HepG2 (cell line): ENCODE data around the gene THOC7. TPM values are rescaled to one million over a fixed set of nuclear protein-coding genes. Genes with fewer than 3 reads are reported as not detected.

Source experiments
- ELF4 ChIP-seq: sonication (generic); formaldehyde crosslinking; IDR thresholded peaks from 2 replicates; pipeline ENCODE4 v1.5.0; 2020; ENCODE audit warnings: missing genetic modification reagents, mild to moderate bottlenecking, moderate library complexity, borderline replicate concordance
- FOSL1 ChIP-seq: sonication (generic); formaldehyde crosslinking; IDR thresholded peaks from 2 replicates; pipeline ENCODE4 v1.9.0; 2021; ENCODE audit warnings: missing genetic modification reagents, borderline replicate concordance
- FOXA3 ChIP-seq: IDR thresholded peaks from 2 replicates; pipeline ENCODE4 v1.6.1; 2016; ENCODE audit warnings: missing genetic modification reagents, missing compliant biosample characterization
- HMG20A ChIP-seq: IDR thresholded peaks from 2 replicates; pipeline ENCODE4 v1.6.1; 2016; ENCODE audit warnings: borderline replicate concordance
- HNF4G ChIP-seq, 2 experiments: sonication (generic) in 1 of 2; formaldehyde crosslinking in 1 of 2; IDR thresholded peaks; 2 replicates each; pipeline versions ENCODE4 v1.4.0 to v1.6.1; 2011 to 2020; ENCODE audit warnings: borderline replicate concordance in 2 of 2, low read depth in 2 of 2, mild to moderate bottlenecking in 2 of 2, low read length in 1 of 2, missing genetic modification reagents in 1 of 2, moderate library complexity in 1 of 2
- JUNB ChIP-seq: sonication (generic); formaldehyde crosslinking; IDR thresholded peaks from 2 replicates; pipeline ENCODE4 v1.8.0; 2022; ENCODE audit warnings: missing genetic modification reagents, mild to moderate bottlenecking, borderline replicate concordance
- POGZ ChIP-seq: sonication (generic); formaldehyde crosslinking; IDR thresholded peaks from 2 replicates; pipeline ENCODE4 v1.4.0; 2020; ENCODE audit warnings: mild to moderate bottlenecking, missing genetic modification reagents
- PTBP1 ChIP-seq: fragments of 200-400 bp; formaldehyde crosslinking; IDR thresholded peaks from 2 replicates; pipeline ENCODE4 v1.6.1; 2018; ENCODE audit warnings: low read length, low read depth; ENCODE audit not compliant: poor library complexity, severe bottlenecking
- RARA ChIP-seq: IDR thresholded peaks from 2 replicates; pipeline ENCODE4 v1.6.1; 2016; ENCODE audit warnings: missing genetic modification reagents, missing compliant biosample characterization
- SALL1 ChIP-seq: sonication (generic); formaldehyde crosslinking; IDR thresholded peaks from 2 replicates; pipeline ENCODE4 v1.8.0; 2022; ENCODE audit warnings: mild to moderate bottlenecking, missing genetic modification reagents
- SALL2 ChIP-seq: sonication (generic); formaldehyde crosslinking; IDR thresholded peaks from 2 replicates; pipeline ENCODE4 v1.8.1; 2023; ENCODE audit warnings: mild to moderate bottlenecking, missing genetic modification reagents, inconsistent platforms
- SAP130 ChIP-seq: IDR thresholded peaks from 2 replicates; pipeline ENCODE4 v1.6.1; 2016; ENCODE audit warnings: low read depth
- ZNF329 ChIP-seq: sonication (generic); formaldehyde crosslinking; IDR thresholded peaks from 2 replicates; pipeline ENCODE4 v1.9.0; 2021; ENCODE audit warnings: low read depth, mild to moderate bottlenecking, missing genetic modification reagents
- ZNF644 ChIP-seq: IDR thresholded peaks from 2 replicates; pipeline ENCODE4 v1.6.1; 2016; ENCODE audit warnings: low read depth
- polyA plus RNA-seq, 8 experiments: library from polyadenylated mRNA; depleted of rRNA in 3 of 8; stranded (reverse) in 7 of 8; unstranded in 1 of 8; fragments of >200 nt; fragmentation: Illumina TruSeq in 4 of 8; extraction: Trizol in 4 of 8; gene quantifications; 2 replicates each; pipeline versions ENCODE4 v1.2.1 to v1.2.3, GENCODE V29; 2011 to 2016; ENCODE audit warnings: low read depth in 4 of 8, missing spikeins in 1 of 8, mixed read lengths in 1 of 8; ENCODE audit not compliant: insufficient read depth in 1 of 8
- total RNA-seq, 5 experiments: library from RNA; depleted of rRNA; stranded (reverse); fragments of >200 nt; fragmentation: Illumina TruSeq; extraction: Trizol; gene quantifications; 2 replicates each; pipeline ENCODE4 v1.2.3, GENCODE V29; 2016; ENCODE audit warnings: low read depth in 1 of 5
- TF ChIP-seq, protein P1 (sequence below): sonication (generic); formaldehyde crosslinking; IDR thresholded peaks from 2 replicates; pipeline ENCODE4 v1.4.0; 2020; ENCODE audit warnings: missing genetic modification reagents
- TF ChIP-seq, protein P2 (sequence below): sonication (generic); formaldehyde crosslinking; IDR thresholded peaks from 2 replicates; pipeline ENCODE4 v1.4.0; 2020; ENCODE audit warnings: missing genetic modification reagents
- TF ChIP-seq, protein P3 (sequence below): sonication (generic); formaldehyde crosslinking; IDR thresholded peaks from 2 replicates; pipeline ENCODE4 v1.8.1; 2023; ENCODE audit warnings: missing genetic modification reagents, mild to moderate bottlenecking, borderline replicate concordance
- TF ChIP-seq, protein P4 (sequence below): sonication (generic); formaldehyde crosslinking; IDR thresholded peaks from 2 replicates; pipeline ENCODE4 v1.5.1; 2020; ENCODE audit warnings: mild to moderate bottlenecking, missing genetic modification reagents, borderline replicate concordance

Gene THOC7
- total and polyA plus RNA-seq, 2 of the 13 experiments (the other 11 are each of a cell fraction or from before 2014, with no cell fraction given), result 32.8 to 63.5 TPM

DNA sequence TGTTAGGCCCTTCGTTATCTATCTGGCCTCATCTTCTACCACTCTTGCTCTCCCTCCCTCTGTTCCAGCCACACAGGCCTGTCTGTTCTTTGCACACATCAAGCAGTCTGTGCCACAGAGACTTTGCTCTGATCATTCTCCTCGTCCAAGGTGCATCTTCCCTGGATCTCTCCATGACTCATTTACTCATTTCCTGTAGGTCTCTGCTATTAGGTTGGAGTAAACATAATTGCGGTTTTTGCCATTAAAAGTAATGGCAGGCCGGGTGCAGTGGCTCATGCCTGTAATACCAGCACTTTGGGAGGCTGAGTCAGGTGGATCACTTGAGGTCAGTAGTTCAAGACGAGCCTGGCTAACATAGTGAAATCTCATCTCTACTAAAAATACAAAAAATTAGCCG is 54.0 kb downstream of the THOC7 start (continued):
- TF ChIP-seq, protein P1, sequence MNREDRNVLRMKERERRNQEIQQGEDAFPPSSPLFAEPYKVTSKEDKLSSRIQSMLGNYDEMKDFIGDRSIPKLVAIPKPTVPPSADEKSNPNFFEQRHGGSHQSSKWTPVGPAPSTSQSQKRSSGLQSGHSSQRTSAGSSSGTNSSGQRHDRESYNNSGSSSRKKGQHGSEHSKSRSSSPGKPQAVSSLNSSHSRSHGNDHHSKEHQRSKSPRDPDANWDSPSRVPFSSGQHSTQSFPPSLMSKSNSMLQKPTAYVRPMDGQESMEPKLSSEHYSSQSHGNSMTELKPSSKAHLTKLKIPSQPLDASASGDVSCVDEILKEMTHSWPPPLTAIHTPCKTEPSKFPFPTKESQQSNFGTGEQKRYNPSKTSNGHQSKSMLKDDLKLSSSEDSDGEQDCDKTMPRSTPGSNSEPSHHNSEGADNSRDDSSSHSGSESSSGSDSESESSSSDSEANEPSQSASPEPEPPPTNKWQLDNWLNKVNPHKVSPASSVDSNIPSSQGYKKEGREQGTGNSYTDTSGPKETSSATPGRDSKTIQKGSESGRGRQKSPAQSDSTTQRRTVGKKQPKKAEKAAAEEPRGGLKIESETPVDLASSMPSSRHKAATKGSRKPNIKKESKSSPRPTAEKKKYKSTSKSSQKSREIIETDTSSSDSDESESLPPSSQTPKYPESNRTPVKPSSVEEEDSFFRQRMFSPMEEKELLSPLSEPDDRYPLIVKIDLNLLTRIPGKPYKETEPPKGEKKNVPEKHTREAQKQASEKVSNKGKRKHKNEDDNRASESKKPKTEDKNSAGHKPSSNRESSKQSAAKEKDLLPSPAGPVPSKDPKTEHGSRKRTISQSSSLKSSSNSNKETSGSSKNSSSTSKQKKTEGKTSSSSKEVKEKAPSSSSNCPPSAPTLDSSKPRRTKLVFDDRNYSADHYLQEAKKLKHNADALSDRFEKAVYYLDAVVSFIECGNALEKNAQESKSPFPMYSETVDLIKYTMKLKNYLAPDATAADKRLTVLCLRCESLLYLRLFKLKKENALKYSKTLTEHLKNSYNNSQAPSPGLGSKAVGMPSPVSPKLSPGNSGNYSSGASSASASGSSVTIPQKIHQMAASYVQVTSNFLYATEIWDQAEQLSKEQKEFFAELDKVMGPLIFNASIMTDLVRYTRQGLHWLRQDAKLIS, result no peak
- TF ChIP-seq RARA (CRISPR knock-in tag), result peak; percentile 75
- TF ChIP-seq HMG20A, result peak; percentile 70; the same call in 1 of the 2 replicates
- peak; percentile 64; the same call in 1 of the 2 replicates for TF ChIP-seq FOSL1 (CRISPR knock-in tag)
- TF ChIP-seq SALL2 (CRISPR knock-in tag), result no peak
- TF ChIP-seq, protein P2, sequence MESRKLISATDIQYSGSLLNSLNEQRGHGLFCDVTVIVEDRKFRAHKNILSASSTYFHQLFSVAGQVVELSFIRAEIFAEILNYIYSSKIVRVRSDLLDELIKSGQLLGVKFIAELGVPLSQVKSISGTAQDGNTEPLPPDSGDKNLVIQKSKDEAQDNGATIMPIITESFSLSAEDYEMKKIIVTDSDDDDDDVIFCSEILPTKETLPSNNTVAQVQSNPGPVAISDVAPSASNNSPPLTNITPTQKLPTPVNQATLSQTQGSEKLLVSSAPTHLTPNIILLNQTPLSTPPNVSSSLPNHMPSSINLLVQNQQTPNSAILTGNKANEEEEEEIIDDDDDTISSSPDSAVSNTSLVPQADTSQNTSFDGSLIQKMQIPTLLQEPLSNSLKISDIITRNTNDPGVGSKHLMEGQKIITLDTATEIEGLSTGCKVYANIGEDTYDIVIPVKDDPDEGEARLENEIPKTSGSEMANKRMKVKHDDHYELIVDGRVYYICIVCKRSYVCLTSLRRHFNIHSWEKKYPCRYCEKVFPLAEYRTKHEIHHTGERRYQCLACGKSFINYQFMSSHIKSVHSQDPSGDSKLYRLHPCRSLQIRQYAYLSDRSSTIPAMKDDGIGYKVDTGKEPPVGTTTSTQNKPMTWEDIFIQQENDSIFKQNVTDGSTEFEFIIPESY, result no peak
- no peak for TF ChIP-seq ZNF329 (CRISPR knock-in tag)
- TF ChIP-seq, protein P3, sequence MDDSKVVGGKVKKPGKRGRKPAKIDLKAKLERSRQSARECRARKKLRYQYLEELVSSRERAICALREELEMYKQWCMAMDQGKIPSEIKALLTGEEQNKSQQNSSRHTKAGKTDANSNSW (CRISPR knock-in tag), result no peak
- TF ChIP-seq POGZ (CRISPR knock-in tag), result peak; percentile 61; the same call in 1 of the 2 replicates
- 0 out of 2 replicates have a peak, but pooled peaks have one; percentile 40 for TF ChIP-seq SAP130 (CRISPR knock-in tag)
- peak; percentile 41 for TF ChIP-seq SALL1 (CRISPR knock-in tag)
- TF ChIP-seq ELF4 (CRISPR knock-in tag), result no peak
- peak; percentile 47; the same call in 1 of the 2 replicates for TF ChIP-seq JUNB (CRISPR knock-in tag)
- peak; percentile 86 for TF ChIP-seq ZNF644 (CRISPR knock-in tag)
- TF ChIP-seq, protein P4, sequence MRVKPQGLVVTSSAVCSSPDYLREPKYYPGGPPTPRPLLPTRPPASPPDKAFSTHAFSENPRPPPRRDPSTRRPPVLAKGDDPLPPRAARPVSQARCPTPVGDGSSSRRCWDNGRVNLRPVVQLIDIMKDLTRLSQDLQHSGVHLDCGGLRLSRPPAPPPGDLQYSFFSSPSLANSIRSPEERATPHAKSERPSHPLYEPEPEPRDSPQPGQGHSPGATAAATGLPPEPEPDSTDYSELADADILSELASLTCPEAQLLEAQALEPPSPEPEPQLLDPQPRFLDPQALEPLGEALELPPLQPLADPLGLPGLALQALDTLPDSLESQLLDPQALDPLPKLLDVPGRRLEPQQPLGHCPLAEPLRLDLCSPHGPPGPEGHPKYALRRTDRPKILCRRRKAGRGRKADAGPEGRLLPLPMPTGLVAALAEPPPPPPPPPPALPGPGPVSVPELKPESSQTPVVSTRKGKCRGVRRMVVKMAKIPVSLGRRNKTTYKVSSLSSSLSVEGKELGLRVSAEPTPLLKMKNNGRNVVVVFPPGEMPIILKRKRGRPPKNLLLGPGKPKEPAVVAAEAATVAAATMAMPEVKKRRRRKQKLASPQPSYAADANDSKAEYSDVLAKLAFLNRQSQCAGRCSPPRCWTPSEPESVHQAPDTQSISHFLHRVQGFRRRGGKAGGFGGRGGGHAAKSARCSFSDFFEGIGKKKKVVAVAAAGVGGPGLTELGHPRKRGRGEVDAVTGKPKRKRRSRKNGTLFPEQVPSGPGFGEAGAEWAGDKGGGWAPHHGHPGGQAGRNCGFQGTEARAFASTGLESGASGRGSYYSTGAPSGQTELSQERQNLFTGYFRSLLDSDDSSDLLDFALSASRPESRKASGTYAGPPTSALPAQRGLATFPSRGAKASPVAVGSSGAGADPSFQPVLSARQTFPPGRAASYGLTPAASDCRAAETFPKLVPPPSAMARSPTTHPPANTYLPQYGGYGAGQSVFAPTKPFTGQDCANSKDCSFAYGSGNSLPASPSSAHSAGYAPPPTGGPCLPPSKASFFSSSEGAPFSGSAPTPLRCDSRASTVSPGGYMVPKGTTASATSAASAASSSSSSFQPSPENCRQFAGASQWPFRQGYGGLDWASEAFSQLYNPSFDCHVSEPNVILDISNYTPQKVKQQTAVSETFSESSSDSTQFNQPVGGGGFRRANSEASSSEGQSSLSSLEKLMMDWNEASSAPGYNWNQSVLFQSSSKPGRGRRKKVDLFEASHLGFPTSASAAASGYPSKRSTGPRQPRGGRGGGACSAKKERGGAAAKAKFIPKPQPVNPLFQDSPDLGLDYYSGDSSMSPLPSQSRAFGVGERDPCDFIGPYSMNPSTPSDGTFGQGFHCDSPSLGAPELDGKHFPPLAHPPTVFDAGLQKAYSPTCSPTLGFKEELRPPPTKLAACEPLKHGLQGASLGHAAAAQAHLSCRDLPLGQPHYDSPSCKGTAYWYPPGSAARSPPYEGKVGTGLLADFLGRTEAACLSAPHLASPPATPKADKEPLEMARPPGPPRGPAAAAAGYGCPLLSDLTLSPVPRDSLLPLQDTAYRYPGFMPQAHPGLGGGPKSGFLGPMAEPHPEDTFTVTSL (CRISPR knock-in tag), result peak; percentile 70; the same call in 1 of the 2 replicates
- no peak for TF ChIP-seq PTBP1
- peak; percentile 57; the same call in 1 of the 2 replicates for TF ChIP-seq HNF4G (IDR thresholded peaks at IDR 0.05; ENCODE audit: borderline replicate concordance, low read depth, low read length)
- peak; percentile 26; the same call in 1 of the 2 replicates for TF ChIP-seq HNF4G (CRISPR knock-in tag; IDR thresholded peaks at IDR 0.05; ENCODE audit: borderline replicate concordance, low read depth)
- TF ChIP-seq FOXA3, result peak; percentile 40
